Measurements from ENCODE around the gene GLRX.

The GLRX gene

GRCh38 chr5:95810305-95811125 is 12.0 kb downstream of the GLRX start:
- DNase-seq (ENCODE audit: extremely low read depth in 1 of 2, low read depth in 1 of 2), result no peak

GRCh38 chr5:95809414-95809960 is 13.0 kb downstream of the GLRX start:
- DNase-seq (ENCODE audit: extremely low read depth in 1 of 2, low read depth in 1 of 2), result no peak

- DNase-seq (ENCODE audit: extremely low read depth in 1 of 2, low read depth in 1 of 2), result peak; percentile 50 to 55
Observed at GRCh38 chr5:95808686-95809413, 13.7 kb downstream of the GLRX start.

GRCh38 chr5:95808013-95808685 is 14.4 kb downstream of the GLRX start:
- DNase-seq (ENCODE audit: extremely low read depth in 1 of 2, low read depth in 1 of 2), result no peak

- DNase-seq (ENCODE audit: extremely low read depth in 1 of 2, low read depth in 1 of 2), result no peak
Observed at GRCh38 chr5:95806687-95807086, 15.8 kb downstream of the GLRX start.

- no peak for DNase-seq (ENCODE audit: extremely low read depth in 1 of 2, low read depth in 1 of 2)
Observed at GRCh38 chr5:95804736-95805539, 17.6 kb downstream of the GLRX start.

GRCh38 chr5:95803271-95804148 is 19.0 kb downstream of the GLRX start:
- no peak for DNase-seq (ENCODE audit: extremely low read depth in 1 of 2, low read depth in 1 of 2)

- no peak for DNase-seq (ENCODE audit: extremely low read depth in 1 of 2, low read depth in 1 of 2)
Observed at GRCh38 chr5:95801961-95802360, 20.6 kb downstream of the GLRX start.

- no peak for DNase-seq (ENCODE audit: extremely low read depth in 1 of 2, low read depth in 1 of 2)
Observed at GRCh38 chr5:95801532-95801931, 21.0 kb downstream of the GLRX start.

- no peak for DNase-seq (ENCODE audit: extremely low read depth in 1 of 2, low read depth in 1 of 2)
Observed at GRCh38 chr5:95800553-95800952, 22.0 kb downstream of the GLRX start.

- no peak for DNase-seq (ENCODE audit: extremely low read depth in 1 of 2, low read depth in 1 of 2)
Observed at GRCh38 chr5:95799191-95799835, 23.2 kb downstream of the GLRX start.

- DNase-seq (ENCODE audit: extremely low read depth in 1 of 2, low read depth in 1 of 2), result no peak
Observed at GRCh38 chr5:95798545-95798944, 24.0 kb downstream of the GLRX start.

- DNase-seq (ENCODE audit: extremely low read depth in 1 of 2, low read depth in 1 of 2), result no peak
Observed at GRCh38 chr5:95798048-95798447, 24.5 kb downstream of the GLRX start.

- DNase-seq (ENCODE audit: extremely low read depth in 1 of 2, low read depth in 1 of 2), result no peak
Observed at GRCh38 chr5:95797301-95797700, 25.2 kb downstream of the GLRX start.

- DNase-seq (ENCODE audit: extremely low read depth in 1 of 2, low read depth in 1 of 2), result no peak
Observed at GRCh38 chr5:95794070-95794516, 28.4 kb downstream of the GLRX start.

- DNase-seq (ENCODE audit: extremely low read depth in 1 of 2, low read depth in 1 of 2), result no peak
Observed at GRCh38 chr5:95791751-95792150, 30.8 kb downstream of the GLRX start.

- DNase-seq (ENCODE audit: extremely low read depth in 1 of 2, low read depth in 1 of 2), result no peak
Observed at GRCh38 chr5:95788493-95788892, 34.0 kb downstream of the GLRX start.

- no peak for DNase-seq (ENCODE audit: extremely low read depth in 1 of 2, low read depth in 1 of 2)
Observed at GRCh38 chr5:95786821-95787418, 35.6 kb downstream of the GLRX start.
